Kasumi-1 (cell line): ENCODE results near the gene GAS6.
"Not testable (repeated sequence)": the region's sequence is repeated elsewhere in the genome, so short reads cannot be mapped to it uniquely, and the experiment has no call there.

Source experiments
- DNase-seq, 2 experiments: peaks; one replicate each; lab custom pipeline; 2025; lab: John Stamatoyannopoulos, UW

The GAS6 gene

GRCh38 chr13:113867913-113868312, 4.0 kb upstream of the GAS6 start:
- not testable (repeated sequence) for DNase-seq

DNA sequence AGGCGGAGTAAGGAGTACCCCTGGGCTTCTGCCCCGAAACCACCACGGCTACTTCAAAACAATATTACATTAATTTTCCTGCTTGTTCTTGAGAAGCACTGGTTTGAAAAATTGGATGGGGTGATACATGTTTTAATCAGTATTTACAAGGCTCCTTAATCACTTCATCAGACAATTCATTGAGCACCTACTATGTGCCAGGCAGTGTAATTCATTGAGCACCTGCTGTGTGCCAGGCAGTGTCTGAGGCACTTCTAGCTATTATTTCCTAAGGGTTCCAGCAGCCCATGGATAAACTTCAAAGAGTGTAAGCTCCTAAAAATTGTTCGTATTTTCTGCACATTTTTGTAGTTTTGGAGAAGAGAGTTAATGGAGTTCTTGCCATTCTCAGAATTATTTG, 1.6 kb upstream of the GAS6 start:
- no peak for DNase-seq

DNA sequence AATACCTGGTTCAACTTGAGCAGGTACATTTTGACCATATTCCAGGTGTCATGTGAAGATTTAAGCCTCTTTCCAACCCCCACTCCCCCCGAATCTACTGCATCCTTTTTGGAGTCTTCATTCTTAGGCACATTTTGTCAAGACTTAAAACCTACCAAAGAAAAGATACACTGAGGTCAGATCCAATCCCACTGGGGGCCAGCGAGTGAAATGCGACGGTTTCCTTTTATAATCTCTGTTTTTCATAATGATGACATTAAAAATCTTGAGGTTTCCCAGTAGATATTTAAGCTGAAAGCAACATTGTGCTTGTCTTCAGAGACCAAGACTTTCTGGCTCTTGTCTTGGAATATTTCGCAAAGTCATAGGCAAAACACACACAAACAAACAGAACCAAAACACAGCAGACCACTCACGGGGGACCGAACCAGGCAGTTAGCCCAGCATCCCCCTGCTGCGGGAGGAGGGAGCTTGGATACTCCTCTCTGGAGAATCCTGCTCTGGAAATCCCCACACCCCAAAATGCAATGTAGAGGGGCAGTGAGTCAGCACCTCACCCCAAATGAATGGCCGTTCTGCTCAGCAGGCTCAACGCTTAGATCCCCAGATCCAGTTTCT, 506 bp upstream of the GAS6 start:
- DNase-seq = no peak

- DNase-seq = no peak
These were observed 849 bp downstream of the GAS6 start for GRCh38 chr13:113862931-113863523.

- no peak for DNase-seq
These were observed 1.5 kb downstream of the GAS6 start for GRCh38 chr13:113862191-113862930.

GRCh38 chr13:113861433-113862030, 2.3 kb downstream of the GAS6 start:
- no peak for DNase-seq

DNA sequence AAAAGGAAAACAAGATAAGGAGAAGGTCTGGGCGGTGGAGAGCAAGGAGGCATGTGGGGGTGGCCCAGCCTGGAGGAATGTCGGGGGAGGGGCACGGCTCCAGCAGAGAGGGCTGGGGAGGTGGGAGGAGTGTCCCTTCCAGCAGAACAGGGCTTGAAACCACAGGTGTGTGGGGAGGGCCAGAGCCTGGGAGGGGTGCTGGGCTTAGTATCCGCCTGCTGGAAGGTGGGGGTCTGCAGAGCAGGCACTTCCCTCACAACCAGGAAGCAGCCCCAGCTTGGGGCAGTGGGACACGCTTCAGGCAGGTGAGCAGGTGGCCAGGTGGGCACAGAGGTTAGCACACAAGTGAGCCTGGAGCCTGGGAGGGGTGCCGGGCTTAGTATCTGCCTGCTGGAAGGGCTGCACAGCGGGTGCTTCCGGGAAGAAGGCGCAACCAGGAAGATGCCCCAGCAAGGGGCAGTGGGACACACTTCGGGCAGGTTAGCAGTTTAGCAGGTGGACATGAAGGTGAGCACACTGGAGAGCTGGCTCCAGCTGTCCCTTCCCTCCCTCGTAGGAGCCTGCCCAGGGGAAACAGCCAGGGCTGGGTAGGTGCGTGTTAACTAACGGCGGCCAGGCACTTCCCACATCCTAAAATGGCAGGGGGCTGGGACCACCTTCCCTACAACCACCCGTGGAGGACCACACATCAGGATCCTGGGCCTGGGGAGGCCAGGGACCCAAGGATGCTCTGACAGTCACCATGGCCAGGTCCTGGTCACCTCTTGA, 3.0 kb downstream of the GAS6 start:
- no peak for DNase-seq

- no peak for DNase-seq
These were observed 3.7 kb downstream of the GAS6 start for GRCh38 chr13:113860051-113860664.

- DNase-seq = no peak
These were observed 4.4 kb downstream of the GAS6 start for GRCh38 chr13:113859311-113860050.

DNA sequence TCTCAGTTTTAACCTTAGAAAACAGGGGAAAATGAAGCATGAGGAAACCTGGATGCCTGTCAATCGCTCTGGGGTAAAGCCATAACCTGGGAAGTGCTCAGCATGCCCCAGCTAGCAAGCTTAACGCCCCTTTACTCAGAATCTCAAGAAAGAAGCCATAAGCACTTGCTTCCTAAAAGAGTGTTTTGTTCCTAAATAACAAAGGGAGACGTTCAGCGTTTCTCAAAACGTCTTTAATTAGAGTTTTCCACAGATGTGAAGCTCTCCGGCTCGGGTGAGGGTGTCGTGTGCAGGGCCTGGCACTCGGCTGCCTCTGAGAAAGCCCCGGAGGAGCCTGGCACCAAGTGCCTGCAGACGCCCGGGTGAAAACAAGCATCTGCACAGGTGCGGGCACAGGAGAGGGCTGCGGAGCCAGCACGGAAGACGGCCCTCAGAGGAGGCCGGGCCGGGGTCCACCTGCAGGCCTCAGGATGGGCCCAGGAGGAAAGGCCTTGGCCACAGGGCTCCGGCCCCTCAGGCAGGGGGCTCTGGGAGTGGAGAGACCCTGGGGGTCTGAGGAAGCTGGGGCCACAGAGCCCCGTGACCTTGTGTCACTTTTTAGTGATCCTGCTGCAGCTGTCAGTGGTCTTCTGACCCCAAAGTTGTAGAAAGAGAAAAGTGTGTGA, 6.2 kb downstream of the GAS6 start:
- DNase-seq = no peak

- DNase-seq = no peak
These were observed 7.2 kb downstream of the GAS6 start for GRCh38 chr13:113856716-113857065.

DNA sequence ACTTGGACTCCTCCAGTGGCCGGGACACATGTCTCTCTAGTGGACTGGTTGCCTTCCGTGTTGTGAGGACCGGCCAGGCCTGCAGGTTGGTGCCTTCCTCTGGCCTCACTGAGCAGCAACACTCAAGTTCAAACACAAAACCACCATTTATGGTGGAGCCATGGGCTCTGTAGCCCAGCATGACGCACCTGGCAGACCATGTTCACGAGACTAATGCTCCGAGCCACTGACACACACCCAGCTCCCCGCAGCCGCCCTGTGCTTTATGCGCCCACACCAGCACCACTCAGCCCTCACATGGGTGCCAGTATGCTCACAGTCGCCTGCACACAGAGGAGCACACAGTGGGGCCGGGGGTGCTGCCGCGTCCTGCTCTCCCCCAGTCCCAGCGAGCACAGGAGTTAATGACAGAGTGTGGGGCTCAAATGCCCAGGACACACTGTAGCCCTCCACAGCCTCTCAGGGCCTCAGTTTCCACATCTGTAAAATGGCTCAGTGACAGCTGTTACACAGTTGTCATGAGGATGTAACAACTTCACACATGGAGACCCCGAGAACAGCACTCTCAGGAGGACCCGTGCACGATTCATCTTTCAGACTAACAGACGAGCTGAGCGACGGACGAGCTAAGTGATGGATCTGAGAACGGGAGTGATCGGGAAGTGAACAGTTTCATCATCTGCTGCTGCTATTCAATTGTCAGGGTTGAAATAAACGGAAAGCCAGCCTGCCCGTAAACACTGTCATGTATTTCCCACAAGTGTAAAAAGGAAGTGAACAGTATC, 7.8 kb downstream of the GAS6 start:
- DNase-seq = no peak

GRCh38 chr13:113855012-113855921, 8.6 kb downstream of the GAS6 start:
- no peak for DNase-seq

- peak; percentile 36 to 48 for DNase-seq
These were observed 9.5 kb downstream of the GAS6 start for GRCh38 chr13:113854238-113855011.

- DNase-seq = no peak
These were observed 10.2 kb downstream of the GAS6 start for GRCh38 chr13:113853518-113854237.

GRCh38 chr13:113852536-113853517, 11.0 kb downstream of the GAS6 start:
- DNase-seq = no peak
